Keratinocyte (primary cell): Measurements from ENCODE around the gene ACAD10. TPM values are rescaled to one million over a fixed set of nuclear protein-coding genes. Genes with fewer than 3 reads are reported as not detected.

Experiments used
- DNase-seq: peaks from one replicate; pipeline ENCODE4 v3.0.0-alpha.2; 2011; ENCODE audit warnings: low read depth, missing footprints, low spot score
- FAIRE-seq: peaks from 2 replicates; lab custom pipeline; 2011; peaks lifted over from hg19 to GRCh38; lab: Jason Lieb, UNC
- H2AFZ ChIP-seq: 2 replicates; pipeline ENCODE4 v1.6.0; 2012; ENCODE audit warnings: low read length, control low read depth, inconsistent platforms; ENCODE audit not compliant: control insufficient read depth
- H3K27ac ChIP-seq: 2 replicates; pipeline ENCODE4 v1.5.1; 2011; ENCODE audit warnings: low read length; ENCODE audit not compliant: control insufficient read depth, insufficient read depth
- H3K27me3 ChIP-seq: 3 replicates; pipeline ENCODE4 v1.6.0; 2011; ENCODE audit warnings: low read length; ENCODE audit not compliant: control insufficient read depth, insufficient read depth; ENCODE audit errors: extremely low read depth
- H3K36me3 ChIP-seq, 2 experiments: 2 replicates in 1 of 2; 3 replicates in 1 of 2; pipeline ENCODE4 v1.5.1; 2011; ENCODE audit warnings: low read length in 2 of 2, mild to moderate bottlenecking in 1 of 2; ENCODE audit not compliant: control insufficient read depth in 2 of 2, insufficient read depth in 2 of 2; ENCODE audit errors: extremely low read depth in 1 of 2
- H3K4me1 ChIP-seq: 3 replicates; pipeline ENCODE4 v1.5.1; 2011; ENCODE audit warnings: low read length; ENCODE audit not compliant: control insufficient read depth, insufficient read depth; ENCODE audit errors: extremely low read depth
- H3K4me2 ChIP-seq: 3 replicates; pipeline ENCODE4 v1.6.0; 2011; ENCODE audit warnings: low read depth, low read length; ENCODE audit not compliant: control insufficient read depth, insufficient read depth; ENCODE audit errors: extremely low read depth
- H3K4me3 ChIP-seq, 3 experiments: fragments of 200-600 bp in 1 of 3; sonication (generic) in 1 of 3; 2 replicates in 2 of 3; 3 replicates in 1 of 3; pipeline ENCODE4 v1.5.1; 2011 to 2016; ENCODE audit warnings: low read length in 3 of 3, mild to moderate bottlenecking in 3 of 3, control low read depth in 2 of 3, inconsistent platforms in 1 of 3, low read depth in 1 of 3, mixed read lengths in 1 of 3, mixed run types in 1 of 3, moderate library complexity in 1 of 3; ENCODE audit not compliant: control insufficient read depth in 2 of 3, insufficient read depth in 2 of 3; ENCODE audit errors: extremely low read depth in 1 of 3
- H3K79me2 ChIP-seq: 2 replicates; pipeline ENCODE4 v1.6.0; 2012; ENCODE audit warnings: low read length; ENCODE audit not compliant: control insufficient read depth, insufficient read depth
- H3K9ac ChIP-seq: 3 replicates; pipeline ENCODE4 v1.6.0; 2011; ENCODE audit warnings: low read length; ENCODE audit not compliant: control insufficient read depth, insufficient read depth; ENCODE audit errors: extremely low read depth
- H3K9me1 ChIP-seq: 3 replicates; pipeline ENCODE4 v1.6.0; 2011; ENCODE audit warnings: low read length; ENCODE audit not compliant: control insufficient read depth, insufficient read depth; ENCODE audit errors: extremely low read depth
- H3K9me3 ChIP-seq: 2 replicates; pipeline ENCODE4 v1.5.1; 2012; ENCODE audit warnings: low read depth, low read length; ENCODE audit not compliant: control insufficient read depth
- H4K20me1 ChIP-seq: 3 replicates; pipeline ENCODE4 v1.6.0; 2011; ENCODE audit warnings: low read length; ENCODE audit not compliant: control insufficient read depth, insufficient read depth; ENCODE audit errors: extremely low read depth
- EZH2 ChIP-seq: IDR thresholded peaks from one replicate; pipeline ENCODE4 v1.6.1; 2012; ENCODE audit warnings: inconsistent platforms, mild to moderate bottlenecking, low read length, moderate library complexity
- dilution Hi-C: fragments of 300-500 bp; cut with MboI; formaldehyde crosslinking; loops from one replicate; pipeline ENCODE4 v1.7.0; 2020; ENCODE audit warnings: low sequenced_read_pairs; ENCODE audit not compliant: extremely low pct_ligation_motif_present
- polyA plus RNA-seq, 5 experiments: library from polyadenylated mRNA; depleted of rRNA in 3 of 5; stranded (reverse) in 3 of 5; stranded (forward) in 1 of 5; unstranded in 1 of 5; fragments of >200 nt; gene quantifications; 1 replicate in 1 of 5; 2 replicates in 3 of 5; 3 replicates in 1 of 5; pipeline versions ENCODE4 v1.2.1 to v1.2.3, GENCODE V29; 2011 to 2012; ENCODE audit warnings: missing spikeins in 2 of 5, low read depth in 1 of 5, low replicate concordance in 1 of 5
- TF ChIP-seq, protein P1 (sequence below), 3 experiments: IDR thresholded peaks in 1 of 3; conservative IDR thresholded peaks in 1 of 3; optimal IDR thresholded peaks in 1 of 3; 2 replicates in 2 of 3; 3 replicates in 1 of 3; pipeline versions ENCODE3 to v1.5.1; 2011; ENCODE audit warnings: low read length in 3 of 3, mild to moderate bottlenecking in 3 of 3, moderate library complexity in 2 of 3, control low read depth in 1 of 3, inconsistent platforms in 1 of 3; ENCODE audit not compliant: insufficient read depth in 2 of 3; ENCODE audit errors: extremely low read depth in 1 of 3

ACAD10 gene
- polyA plus RNA-seq, 1 donor (not counting 4 experiments of a cell fraction or from before 2014, with no cell fraction given) = 13.2 TPM

DNA sequence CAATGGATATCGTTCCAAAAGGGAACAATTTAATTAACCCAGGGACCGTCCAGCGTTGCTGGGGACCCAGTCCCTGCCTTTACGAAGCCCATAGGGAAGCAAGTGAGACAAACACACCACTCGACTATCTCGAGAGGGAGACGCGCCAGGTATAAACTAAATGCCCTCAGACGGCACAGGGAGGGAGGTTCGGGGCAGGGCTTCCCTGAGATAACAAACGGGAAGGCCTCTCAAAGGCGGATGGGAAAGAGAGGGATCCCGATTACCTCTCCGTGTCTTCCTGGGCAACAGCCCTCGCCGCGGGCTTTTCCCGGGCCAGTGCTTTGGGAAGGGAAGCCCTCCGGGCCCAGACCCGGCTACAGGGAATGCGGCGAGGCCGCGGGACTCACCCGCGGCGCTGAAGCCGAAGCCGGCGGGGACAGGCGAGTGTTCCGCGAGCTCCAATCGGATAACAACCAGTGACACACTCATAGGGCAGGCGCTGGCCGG, 487 bp upstream of the ACAD10 start:
- H2AFZ ChIP-seq = peak overlapping the region; percentile 90
- dilution Hi-C loops = no loop called here
- H4K20me1 ChIP-seq = no peaks in the 10 kb centered on the region
- peaks cover 23% of the 10 kb centered on the region for H3K4me1 ChIP-seq
- peaks cover 51% of the 10 kb centered on the region for H3K79me2 ChIP-seq
- no peaks in the 10 kb centered on the region for H3K9me1 ChIP-seq
- no peaks in the 10 kb centered on the region for H3K9me3 ChIP-seq
- peak overlapping the region; percentile 99 for H3K4me2 ChIP-seq
- H3K9ac ChIP-seq = peak overlapping the region; percentile 93
- peaks cover 5 to 9% of the 10 kb centered on the region in 2 experiments for H3K36me3 ChIP-seq
- H3K27me3 ChIP-seq = no peaks in the 10 kb centered on the region
- H3K4me3 ChIP-seq = peak overlapping the region; percentile 79 to 99 (median 99)
- DNase-seq = no peak
- H3K27ac ChIP-seq = peak overlapping the region; percentile 89
- FAIRE-seq = no peak
- TF ChIP-seq, protein P1, sequence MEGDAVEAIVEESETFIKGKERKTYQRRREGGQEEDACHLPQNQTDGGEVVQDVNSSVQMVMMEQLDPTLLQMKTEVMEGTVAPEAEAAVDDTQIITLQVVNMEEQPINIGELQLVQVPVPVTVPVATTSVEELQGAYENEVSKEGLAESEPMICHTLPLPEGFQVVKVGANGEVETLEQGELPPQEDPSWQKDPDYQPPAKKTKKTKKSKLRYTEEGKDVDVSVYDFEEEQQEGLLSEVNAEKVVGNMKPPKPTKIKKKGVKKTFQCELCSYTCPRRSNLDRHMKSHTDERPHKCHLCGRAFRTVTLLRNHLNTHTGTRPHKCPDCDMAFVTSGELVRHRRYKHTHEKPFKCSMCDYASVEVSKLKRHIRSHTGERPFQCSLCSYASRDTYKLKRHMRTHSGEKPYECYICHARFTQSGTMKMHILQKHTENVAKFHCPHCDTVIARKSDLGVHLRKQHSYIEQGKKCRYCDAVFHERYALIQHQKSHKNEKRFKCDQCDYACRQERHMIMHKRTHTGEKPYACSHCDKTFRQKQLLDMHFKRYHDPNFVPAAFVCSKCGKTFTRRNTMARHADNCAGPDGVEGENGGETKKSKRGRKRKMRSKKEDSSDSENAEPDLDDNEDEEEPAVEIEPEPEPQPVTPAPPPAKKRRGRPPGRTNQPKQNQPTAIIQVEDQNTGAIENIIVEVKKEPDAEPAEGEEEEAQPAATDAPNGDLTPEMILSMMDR (optimal IDR thresholded peaks at IDR 0.05 in 1 of 3, IDR thresholded peaks at IDR 0.05 in 1 of 3, conservative IDR thresholded peaks at IDR 0.05 in 1 of 3; ENCODE audit: extremely low read depth in 1 of 3, insufficient read depth in 2 of 3, low read length in 3 of 3) = no peak
- no peak for TF ChIP-seq EZH2

GRCh38 chr12:111686574-111687105, 787 bp downstream of the ACAD10 start:
- peaks cover 51% of the 10 kb centered on the region for H3K79me2 ChIP-seq

More at GRCh38 chr12:111686574-111687105, 787 bp downstream of the ACAD10 start:
- Histone ChIP-seq H2AFZ (peak overlapping the region; percentile 52), H3K36me3 (peaks cover 5 to 6% of the 10 kb centered on the region in 2 experiments), H3K4me1 (peaks cover 23% of the 10 kb centered on the region), H3K4me3 (peak overlapping the region; percentile 79 to 99 (median 99)), H3K27ac (peak overlapping the region; percentile 89), H3K9ac (peak overlapping the region; percentile 93), H3K9me3 (no peaks in the 10 kb centered on the region), H3K27me3 (no peaks in the 10 kb centered on the region), H4K20me1 (no peaks in the 10 kb centered on the region), H3K4me2 (peak overlapping the region; percentile 99), H3K9me1 (no peaks in the 10 kb centered on the region)
- dilution Hi-C loops = no loop called here
- TF ChIP-seq, protein P1 (optimal IDR thresholded peaks at IDR 0.05 in 1 of 3, IDR thresholded peaks at IDR 0.05 in 1 of 3, conservative IDR thresholded peaks at IDR 0.05 in 1 of 3; ENCODE audit: extremely low read depth in 1 of 3, insufficient read depth in 2 of 3, low read length in 3 of 3) = no peak
- no peak for TF ChIP-seq EZH2
- FAIRE-seq (no peak), DNase-seq (no peak)
